ENCODE measurements around the gene IL25.

IL25 gene

GRCh38 chr14:23405516-23406025 lies 33.0 kb downstream of the IL25 start:
- H3K27ac ChIP-seq = no peak overlapping the region
- no peak for TF ChIP-seq CTCF (IDR thresholded peaks at IDR 0.05)

GRCh38 chr14:23406244-23406643 lies 33.6 kb downstream of the IL25 start:
- no peak overlapping the region for H3K4me2 ChIP-seq (ENCODE audit: low read length)
- H3K9ac ChIP-seq = no peak overlapping the region
- H3K36me3 ChIP-seq (ENCODE audit: control insufficient read depth, insufficient read depth, low read length) = no peaks in the 10 kb centered on the region
- H3K4me1 ChIP-seq = no peaks in the 10 kb centered on the region
- H3K79me2 ChIP-seq = no peaks in the 10 kb centered on the region
- H2AFZ ChIP-seq = no peak overlapping the region
- H3K9me3 ChIP-seq (ENCODE audit: control insufficient read depth, low read length) = no peaks in the 10 kb centered on the region
- no peaks in the 10 kb centered on the region for H3K27me3 ChIP-seq (ENCODE audit: control insufficient read depth, insufficient read depth, low read length)
- no peak overlapping the region for H3K27ac ChIP-seq
- no peak overlapping the region for H3K4me3 ChIP-seq (ENCODE audit: low read depth, low read length)
- TF ChIP-seq CTCF (IDR thresholded peaks at IDR 0.05) = no peak

More at GRCh38 chr14:23405516-23406025, 33.0 kb downstream of the IL25 start:
- Histone ChIP-seq H2AFZ (no peak overlapping the region), H3K9me3 (ENCODE audit: control insufficient read depth, low read length) (no peaks in the 10 kb centered on the region), H3K36me3 (ENCODE audit: control insufficient read depth, insufficient read depth, low read length) (no peaks in the 10 kb centered on the region), H3K79me2 (no peaks in the 10 kb centered on the region), H3K4me3 (ENCODE audit: low read depth, low read length) (no peak overlapping the region), H3K4me2 (ENCODE audit: low read length) (no peak overlapping the region), H3K27me3 (ENCODE audit: control insufficient read depth, insufficient read depth, low read length) (no peaks in the 10 kb centered on the region), H3K9ac (no peak overlapping the region), H3K4me1 (no peaks in the 10 kb centered on the region)

GRCh38 chr14:23406725-23407355 lies 34.2 kb downstream of the IL25 start:
- H3K27ac ChIP-seq = no peak overlapping the region
- H3K4me1 ChIP-seq = no peaks in the 10 kb centered on the region
- H3K36me3 ChIP-seq (ENCODE audit: control insufficient read depth, insufficient read depth, low read length) = no peaks in the 10 kb centered on the region
- H3K79me2 ChIP-seq = no peaks in the 10 kb centered on the region
- no peak overlapping the region for H3K4me2 ChIP-seq (ENCODE audit: low read length)
- H3K9me3 ChIP-seq (ENCODE audit: control insufficient read depth, low read length) = no peaks in the 10 kb centered on the region
- no peak overlapping the region for H2AFZ ChIP-seq
- no peak overlapping the region for H3K9ac ChIP-seq
- no peaks in the 10 kb centered on the region for H3K27me3 ChIP-seq (ENCODE audit: control insufficient read depth, insufficient read depth, low read length)
- TF ChIP-seq CTCF (IDR thresholded peaks at IDR 0.05) = no peak
- no peak overlapping the region for H3K4me3 ChIP-seq (ENCODE audit: low read depth, low read length)

- no peak within 1 kb of the TSS for H3K9ac ChIP-seq
Measured at GRCh38 chr14:23407516-23408306, 35.1 kb downstream of the IL25 start, which contains the start of gene MYH6. Gene MYH6 (minus strand): TSS chr14:23408273. CDS start chr14:23407223, 1,050 bp downstream.

More at GRCh38 chr14:23407516-23408306, 35.1 kb downstream of the IL25 start, which contains the start of gene MYH6:
- Histone ChIP-seq H3K4me1 (no peaks in the 10 kb centered on the region), H3K9me3 (ENCODE audit: control insufficient read depth, low read length) (no peaks in the 10 kb centered on the region), H2AFZ (no peak within 1 kb of the TSS), H3K79me2 (no peaks in the 10 kb centered on the region), H3K4me2 (ENCODE audit: low read length) (no peak within 1 kb of the TSS), H3K27ac (no peak within 1 kb of the TSS), H3K4me3 (ENCODE audit: low read depth, low read length) (no peak within 1 kb of the TSS), H3K36me3 (ENCODE audit: control insufficient read depth, insufficient read depth, low read length) (no peaks in the 10 kb centered on the region), H3K27me3 (ENCODE audit: control insufficient read depth, insufficient read depth, low read length) (no peaks in the 10 kb centered on the region)
- TF ChIP-seq CTCF (IDR thresholded peaks at IDR 0.05) = no peak

Data from parathyroid adenoma (tissue), 2 donors.